T-helper 2 cell treated with Interferon-gamma antibody and Interleukin-4, amounts not matched to agents 100 ng/mL and 5 ng/mL, for 36 hours (primary cell): ENCODE measurements around the gene GHRHR. TPM values are rescaled to one million over a fixed set of nuclear protein-coding genes. Genes with fewer than 3 reads are reported as not detected.

ENCODE experiments used
- intact Hi-C: fragments of 100-400 bp; cut with micrococcal nuclease; formaldehyde crosslinking; loops from one replicate; pipeline ENCODE4 v1.15.1; 2023
- total RNA-seq: library from RNA; stranded (reverse); gene quantifications from 2 replicates; pipeline ENCODE4 v1.2.3, GENCODE V29; 2022

Gene GHRHR
- total RNA-seq, 1 donor from 2014 or later = not detected

DNA sequence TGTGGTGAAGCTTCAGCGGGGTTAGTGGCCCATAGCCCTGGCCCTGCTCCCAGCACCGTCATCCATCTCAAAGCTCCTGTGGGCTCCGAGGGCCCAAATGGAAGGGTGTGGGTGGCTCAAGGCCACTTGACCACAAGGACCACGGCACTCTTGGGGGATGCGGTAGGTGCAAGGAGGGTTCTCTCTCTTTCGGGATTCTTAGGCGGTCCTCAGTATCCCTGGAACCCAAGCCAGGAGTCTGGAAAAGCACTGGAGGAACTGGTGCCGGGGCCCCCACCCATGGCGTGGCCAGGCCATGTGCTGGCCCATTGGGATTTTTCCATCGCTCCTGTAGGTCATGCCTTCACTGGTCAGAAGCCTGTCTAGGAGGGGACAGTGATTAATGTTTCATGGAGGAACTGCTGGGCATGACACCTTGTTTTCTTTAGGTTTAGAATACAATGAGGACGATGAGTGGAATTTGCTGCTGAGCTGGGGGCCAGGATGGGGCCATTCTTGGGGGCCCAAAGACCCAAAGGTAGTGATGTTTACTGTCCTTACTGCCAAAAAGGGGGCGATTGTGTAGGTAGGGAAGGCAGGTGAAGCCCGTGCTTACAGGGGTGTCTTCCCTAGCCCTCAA lies 35.4 kb upstream of the GHRHR start:
- intact Hi-C loops = no loop called here

DNA sequence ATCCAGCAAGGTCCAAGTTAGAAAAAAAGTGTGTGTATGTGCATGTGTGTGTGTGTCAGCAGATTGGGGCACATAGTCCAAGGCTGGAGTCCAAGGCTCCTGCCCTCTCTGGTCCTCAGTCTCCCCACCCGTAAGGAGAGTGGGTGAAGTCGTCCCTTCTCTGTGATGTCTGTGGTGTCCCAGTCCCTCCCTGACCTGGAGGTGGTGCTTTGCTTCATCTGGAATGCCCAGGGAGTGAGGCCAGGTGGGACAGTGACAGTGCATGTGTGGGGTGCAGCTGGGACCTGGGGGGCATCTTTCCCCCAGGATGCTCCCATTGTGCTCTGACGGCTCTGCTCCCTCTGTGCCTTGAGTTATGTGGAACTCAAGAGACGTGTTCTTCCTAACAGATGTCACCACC lies 34.1 kb upstream of the GHRHR start:
- intact Hi-C loops = no loop called here

DNA sequence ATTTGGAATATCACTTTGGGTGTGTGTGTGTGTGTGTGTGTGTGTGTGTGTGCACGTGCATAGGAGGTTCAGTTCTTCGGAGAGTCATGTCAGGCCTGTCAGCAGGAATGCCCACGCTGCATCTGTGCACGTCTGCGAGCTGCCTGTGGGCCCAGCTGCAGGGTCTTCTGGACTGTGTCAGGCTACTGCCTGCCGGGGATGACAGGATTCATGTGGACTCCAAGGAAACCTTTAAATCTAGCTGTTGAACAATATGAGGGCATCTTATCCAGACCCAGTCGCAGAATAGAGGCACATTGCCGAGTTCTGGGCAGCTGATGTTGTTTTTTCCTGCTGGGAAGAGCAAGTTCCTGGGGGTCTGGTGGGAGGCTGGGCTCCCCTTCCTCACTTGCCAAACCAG lies 33.1 kb upstream of the GHRHR start:
- intact Hi-C loops = no loop called here

DNA sequence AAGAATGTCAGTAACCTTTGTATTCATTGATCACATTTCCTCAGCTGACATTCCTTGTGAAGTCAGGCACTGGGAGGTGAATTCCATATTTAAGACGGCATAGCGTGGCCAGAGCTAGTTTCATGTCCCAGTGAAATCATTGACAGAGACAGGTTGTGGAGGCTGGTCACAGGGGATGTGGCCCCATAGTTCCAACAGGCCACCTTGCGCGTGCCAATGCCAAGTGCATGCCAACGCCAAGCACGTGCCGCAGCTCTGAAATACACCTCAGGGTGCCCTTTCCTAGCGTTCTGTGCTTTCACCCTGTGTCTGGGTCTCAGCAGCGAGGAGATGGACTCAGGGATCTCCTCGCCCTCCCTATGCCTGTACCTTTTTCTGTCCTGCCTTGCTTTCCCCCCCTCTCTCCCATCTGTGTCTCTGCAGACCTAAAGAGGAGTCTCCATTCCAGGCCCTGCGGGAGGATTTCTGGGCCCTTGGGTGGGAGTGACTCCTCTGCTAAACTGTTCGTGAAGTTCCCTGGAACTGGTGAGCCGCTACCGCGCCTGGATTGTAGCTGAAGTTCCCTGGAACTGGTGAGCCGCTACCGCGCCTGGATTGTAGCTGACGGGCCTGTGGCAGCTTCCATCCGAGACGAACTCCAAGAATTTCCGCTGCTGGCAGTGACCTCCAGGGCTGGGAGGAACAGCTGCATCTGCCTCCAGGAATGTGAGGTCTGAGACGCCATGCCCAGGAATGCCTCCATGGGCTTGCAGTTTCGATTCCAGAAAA lies 32.4 kb upstream of the GHRHR start:
- intact Hi-C loops = no loop called here

DNA sequence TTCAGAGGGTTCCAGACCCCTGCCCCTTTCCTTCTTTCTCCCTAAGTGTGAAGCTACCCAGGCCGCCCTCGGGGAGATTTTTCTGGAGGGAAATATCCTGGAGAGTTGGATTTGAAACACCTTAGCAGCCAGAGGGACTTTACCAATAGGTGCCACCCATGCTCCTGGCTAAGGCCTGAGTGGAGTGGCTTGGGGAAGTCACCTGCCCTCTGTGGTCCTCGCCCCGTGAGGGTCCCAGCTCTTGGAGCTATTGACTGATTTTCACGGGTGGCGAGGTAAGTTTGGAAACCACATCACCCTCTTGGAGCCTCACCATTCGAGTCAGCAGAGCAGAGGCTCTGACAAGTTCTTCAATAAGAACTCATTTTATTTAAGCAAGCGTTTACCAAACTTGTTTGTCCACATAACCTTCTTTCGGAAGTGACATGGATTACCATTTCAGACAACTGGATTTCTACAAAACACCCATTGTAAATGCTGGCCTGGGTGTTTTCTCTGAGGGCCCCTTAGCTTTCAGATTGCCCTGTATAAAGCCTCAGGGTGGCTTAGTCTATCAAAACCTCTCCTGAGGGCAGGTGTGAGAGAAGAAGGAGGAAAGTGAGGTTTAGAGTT lies 31.7 kb upstream of the GHRHR start:
- intact Hi-C loops = no loop called here

DNA sequence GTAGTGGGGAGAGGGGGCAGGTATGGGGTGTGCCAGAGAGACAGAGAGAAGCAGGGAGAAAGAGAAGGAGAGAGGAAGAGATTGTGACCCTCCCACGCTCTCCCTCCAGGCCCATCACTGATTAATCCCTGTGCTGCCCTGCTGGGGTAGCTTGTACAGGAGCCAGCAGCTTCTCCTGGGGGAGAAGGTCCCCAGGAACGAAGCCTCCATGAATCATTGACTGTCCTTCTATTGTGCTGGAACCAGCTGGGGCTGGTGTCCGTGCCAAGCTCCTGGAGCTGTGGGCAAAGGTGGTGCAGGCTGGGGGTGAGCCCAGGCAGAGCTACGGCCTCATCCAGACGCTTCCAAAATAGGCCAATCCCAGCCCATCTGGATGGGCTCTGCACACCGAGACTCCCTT lies 31.2 kb upstream of the GHRHR start:
- intact Hi-C loops = no loop called here

DNA sequence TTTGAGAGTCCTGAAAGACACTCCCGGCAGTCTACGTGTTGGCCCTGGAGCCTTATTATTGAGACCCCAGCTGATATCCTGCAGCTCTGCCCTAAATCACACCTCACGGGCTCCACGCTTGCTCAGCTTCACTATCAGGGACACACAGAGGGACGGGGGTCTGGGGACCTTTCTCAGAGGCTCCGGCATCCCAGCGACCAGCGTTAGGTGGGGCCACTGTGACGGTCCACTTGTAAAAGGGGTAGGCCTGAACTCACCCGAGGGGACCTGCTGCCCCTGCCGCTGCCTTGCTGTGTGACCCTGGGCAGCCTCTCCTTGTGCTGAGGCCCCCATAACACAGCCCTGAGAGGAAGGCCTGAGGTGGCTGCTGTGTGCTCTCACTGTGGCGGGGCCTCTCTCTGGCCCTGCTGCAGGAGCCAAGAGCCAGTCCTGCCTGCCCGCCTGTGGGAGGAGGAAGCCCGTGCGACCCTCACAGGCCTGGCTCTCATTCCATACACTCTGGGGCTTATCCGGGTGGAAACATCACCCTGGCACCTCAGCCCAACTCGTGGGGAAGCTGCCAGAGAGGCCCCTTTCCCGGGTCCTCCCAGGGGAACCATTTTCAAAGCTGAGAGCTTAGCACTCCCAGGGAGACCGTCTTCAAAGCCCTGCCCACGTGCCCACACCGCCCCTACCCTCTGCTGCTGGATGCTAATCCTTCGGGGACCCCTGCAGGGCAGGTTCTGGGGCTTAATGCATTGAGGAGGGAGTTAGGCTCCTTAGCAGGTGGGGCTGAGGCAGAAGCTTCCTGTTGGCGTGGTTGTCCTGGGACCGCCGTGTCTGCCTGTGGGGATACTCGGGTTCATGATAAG lies 30.4 kb upstream of the GHRHR start:
- intact Hi-C loops = no loop called here

DNA sequence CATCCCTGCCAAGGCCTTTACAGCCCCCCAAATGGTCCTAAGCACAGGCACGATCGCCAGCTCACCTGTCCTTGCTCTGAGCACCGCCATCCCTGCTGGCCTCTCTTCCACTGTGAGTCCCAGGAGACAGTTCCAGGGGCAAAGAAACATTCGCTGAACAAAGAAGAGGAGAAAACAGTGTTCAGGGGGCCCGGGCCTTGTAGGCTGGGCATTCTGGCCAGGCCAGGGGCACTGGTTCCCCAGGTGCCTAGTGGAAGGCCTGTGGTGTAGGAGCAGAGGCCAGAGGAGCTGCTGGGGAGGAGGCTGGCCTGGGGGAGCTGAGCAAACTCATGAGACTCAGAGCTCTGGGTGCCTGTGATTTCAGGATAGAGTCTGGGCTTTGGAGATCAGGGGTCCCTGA lies 29.5 kb upstream of the GHRHR start:
- intact Hi-C loops = no loop called here

DNA sequence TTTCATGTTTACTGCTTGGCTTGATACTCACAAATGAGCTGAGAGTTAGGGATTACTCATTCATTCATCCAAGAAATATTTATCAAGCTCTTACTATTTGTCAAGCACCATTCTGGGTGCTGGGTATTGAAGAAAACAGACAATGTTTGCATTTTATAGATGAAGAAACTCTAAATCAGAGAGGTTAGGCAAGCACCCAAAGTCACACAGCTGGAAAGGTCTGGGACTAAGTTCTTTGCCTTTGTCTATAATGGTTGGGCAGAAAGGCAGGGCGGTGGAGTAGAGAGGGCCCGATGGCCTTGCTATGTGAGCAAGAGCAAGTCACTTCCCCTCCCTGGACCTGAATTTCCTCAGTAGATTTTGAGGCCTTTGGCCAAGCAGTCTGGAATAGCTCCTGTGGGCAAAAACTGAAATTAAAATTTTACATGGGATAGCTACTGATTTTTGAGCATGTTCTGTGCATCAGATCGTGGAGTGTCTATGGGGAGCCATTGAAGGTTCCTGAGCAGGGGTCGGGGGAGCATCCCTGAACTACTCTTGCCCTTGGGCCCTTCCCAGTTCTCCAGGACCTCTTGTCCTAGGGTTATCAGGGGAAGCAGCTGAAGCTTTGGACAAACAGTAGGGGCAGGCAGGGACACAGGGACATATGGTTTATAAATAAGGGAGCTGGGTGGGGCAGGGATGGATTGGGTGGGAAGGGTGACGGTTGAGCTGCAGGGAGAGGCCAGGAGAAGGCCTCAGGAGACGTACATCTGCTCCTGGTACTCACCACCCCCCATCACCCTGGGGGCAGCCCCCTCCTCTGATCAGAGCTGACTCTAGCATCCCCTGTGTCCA lies 28.8 kb upstream of the GHRHR start:
- intact Hi-C loops = no loop called here

DNA sequence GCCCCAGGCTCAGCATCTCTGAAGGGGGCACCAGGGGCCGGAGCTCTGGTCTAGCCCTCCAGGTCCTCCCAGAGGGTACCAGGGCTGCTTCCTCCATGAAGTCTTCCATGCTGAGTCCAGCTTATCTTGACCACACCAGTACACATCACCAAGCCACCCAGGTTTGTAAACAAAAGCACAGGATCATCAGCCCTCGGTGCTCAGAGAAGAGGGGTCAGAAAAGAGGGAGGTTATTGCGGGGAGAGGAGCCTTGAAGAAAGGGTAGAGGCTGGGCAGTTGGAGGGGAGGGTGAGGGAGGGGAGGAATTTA lies 28.2 kb upstream of the GHRHR start:
- intact Hi-C loops = no loop called here

DNA sequence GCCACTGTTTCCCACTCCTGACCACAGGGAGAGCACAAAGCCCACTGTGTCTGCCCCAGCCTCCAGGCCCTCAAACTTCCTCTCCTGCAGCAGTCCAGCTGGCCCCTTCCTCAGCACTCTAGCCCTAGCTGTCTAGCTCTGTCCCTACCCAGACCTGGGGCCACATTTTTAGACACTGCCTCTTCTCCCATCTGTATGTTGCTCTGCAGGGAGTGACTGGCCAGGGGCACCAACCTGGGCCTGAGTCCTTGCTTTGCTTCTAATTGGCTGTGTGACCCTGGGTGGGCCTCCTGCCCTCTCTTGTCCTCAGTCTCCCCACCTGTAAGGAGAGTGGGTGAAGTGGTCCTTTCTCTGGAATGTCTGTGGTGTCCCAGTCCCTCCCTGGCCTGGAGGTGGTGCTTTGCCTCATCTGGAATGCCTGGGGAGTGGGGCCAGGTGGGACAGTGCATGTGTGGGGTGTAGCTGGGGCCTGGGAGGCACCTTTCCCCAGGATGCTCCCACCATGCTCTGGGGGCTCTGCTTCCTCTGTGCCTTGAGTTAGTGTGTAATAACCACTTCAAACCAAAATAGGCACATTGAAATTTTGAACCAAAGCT lies 27.0 kb upstream of the GHRHR start:
- intact Hi-C loops = no loop called here

DNA sequence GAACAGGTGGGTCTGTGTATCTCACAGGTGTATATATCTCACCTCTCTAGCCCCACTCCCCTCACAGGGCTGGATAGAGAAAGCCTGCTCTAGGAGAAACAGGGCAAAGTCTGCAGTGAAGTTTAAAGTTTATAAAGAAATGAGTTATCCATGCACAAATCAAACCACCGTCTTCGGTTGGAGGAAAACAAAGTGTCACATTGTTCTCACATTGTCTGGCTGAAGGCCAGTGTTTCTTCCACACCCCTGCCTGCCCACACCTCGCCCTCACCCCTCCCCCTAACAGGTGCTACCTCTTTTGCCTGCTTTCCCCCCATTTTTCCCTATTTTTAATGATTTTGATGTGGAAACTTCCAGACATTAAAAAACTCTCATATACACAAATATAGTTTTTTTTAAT lies 26.3 kb upstream of the GHRHR start:
- intact Hi-C loops = no loop called here

DNA sequence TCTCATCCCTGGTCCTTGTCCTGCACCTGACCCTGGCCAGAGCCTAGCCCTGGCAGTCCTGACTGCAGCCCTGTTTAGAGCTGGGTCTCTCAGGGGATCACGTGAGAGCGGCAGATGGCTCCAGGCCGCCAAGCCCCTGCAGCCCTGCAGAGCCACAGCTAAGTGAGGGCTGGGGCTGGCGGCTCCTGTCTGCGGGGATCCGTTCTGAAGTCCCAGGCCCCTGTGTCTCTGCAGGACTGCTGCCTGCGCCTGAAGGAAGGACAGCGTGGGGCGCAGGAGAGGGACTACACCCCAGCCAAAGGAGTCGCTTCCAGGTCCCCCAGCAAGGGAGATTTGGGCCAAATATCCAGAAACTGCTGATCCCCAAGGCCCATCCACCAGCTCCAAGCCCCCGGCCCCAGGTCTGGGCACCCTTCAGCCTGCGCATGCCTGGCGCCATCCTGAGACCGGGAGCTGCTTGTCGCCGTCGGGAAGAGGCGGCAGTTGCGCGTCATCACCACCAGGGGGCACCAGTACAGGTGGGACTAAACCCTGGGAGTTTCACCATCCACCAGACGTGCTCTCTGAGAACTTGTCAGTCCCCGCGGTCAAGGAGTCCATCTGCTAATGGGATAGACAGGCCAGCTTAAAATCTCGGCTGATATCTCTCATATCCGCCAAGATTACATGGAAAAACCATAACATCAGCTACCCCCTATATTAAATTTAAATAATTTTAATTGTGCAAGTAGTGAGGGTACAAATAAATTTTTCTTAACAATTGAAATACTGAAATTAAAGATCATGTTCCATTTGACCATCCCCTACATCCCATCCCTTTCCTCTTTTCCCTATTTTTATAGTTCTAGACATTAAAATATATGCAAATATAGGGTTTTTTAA lies 25.1 kb upstream of the GHRHR start:
- intact Hi-C loops = loop anchor here (1.0 kb wide), 1 partner anchor 36 kb away; no protein-coding TSS in a partner anchor

DNA sequence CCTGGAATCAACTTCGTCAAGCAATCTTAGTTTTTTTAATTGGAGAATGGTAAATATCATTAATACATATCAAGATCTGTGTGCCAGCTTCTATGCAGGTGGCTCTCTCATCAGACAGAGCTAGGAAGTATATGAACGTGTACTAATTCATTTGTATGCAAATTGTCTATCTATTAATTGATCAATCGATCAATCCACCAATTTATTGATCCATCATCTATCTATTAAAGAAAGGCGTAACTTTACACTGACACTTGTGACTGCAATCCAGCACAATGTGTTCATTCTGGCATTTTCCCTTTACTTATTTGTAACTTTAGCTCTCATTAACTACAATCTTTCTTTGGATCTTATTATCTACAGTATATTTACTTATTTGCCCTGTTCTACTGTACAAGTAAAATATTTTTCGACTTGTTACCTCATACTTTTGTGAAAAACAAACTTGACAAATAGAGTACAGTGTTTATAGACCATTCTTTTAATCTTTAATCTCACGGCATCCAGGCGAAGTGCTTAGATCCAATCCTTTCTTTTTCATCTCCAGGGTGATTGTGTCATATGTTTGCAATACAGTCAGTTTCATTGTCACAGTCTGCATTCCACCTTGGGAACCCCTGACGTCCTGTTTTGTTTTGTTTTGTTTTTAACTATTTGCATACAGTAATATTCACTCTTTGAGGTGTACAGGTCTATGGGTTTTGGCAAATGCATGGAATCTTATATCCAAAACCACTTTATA lies 22.0 kb upstream of the GHRHR start:
- intact Hi-C loops = no loop called here

DNA sequence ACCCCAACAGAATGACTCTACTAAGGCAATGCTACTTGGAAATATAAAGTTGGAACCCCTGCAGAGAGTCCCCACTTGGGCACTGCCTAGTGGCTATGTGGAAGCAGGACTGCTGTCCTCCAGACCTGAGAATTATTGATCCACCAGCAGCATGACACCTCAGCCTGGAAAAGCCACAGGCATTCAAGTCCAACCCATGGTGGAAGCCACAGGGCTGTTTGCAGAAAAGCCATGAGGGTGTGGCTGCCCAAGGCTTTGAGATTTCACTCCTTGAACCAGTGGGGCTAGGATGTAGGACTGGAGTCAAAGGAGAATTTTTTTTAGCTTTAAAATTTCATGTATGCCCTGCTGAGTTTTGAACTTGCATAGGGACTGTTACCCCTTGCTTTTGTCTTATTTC lies 13.6 kb upstream of the GHRHR start:
- intact Hi-C loops = no loop called here

DNA sequence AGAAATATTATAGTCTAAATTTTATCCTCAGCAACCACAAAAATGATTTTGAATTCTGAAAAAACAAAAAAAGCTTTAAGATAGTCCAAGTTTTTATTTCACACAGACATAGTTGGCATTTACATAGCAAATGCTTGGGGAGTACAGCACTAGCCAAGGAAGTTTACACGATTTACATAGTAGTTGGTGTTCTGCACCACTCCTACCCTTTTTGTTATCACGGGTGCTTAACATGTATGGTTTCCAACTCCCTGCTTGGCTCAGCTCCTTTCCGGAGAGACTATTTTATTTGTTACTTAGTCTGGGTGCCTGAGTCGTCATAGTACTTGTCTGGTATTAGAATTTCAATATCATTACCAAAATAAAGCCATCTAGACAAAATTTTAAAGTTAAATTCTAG lies 8.8 kb upstream of the GHRHR start:
- intact Hi-C loops = no loop called here

DNA sequence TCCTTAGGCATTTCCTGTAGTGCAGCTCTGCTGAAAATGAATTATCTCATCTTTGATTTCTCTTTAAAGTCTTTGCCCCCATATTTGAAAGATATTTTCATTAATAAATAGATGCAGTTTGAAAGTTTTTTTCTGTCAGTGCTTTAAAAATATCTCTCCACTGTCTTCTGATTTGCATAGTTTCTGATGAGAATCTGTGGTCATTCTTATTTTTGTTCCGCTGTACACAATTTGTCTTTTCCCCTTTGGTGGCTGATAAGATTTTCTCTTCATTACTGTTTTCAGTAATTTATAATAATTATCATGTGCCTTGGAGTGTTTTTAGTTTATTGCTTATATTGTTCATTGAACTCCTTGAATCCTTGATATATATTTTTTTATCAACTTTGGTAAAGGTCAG lies 7.0 kb upstream of the GHRHR start:
- intact Hi-C loops = no loop called here

DNA sequence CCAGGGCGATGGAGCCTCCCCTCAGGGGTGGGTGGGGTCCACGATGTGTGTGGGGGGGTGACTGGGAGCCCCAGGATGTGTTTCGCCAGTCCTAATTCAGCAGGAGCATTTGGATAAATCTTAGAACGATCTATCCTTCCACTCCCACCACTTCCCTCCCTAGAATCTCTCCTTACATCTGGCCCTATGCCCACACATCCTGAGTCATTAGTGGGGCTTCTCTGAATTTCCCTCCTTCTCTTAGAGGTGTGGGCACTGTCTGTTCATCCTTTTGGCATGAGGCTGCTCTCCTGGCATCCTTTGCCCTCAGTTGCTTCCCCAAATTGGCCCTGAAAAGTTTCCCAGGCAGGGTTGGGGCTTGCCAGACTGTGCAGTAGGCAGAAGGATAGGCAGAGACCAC lies 1.6 kb downstream of the GHRHR start:
- intact Hi-C loops = no loop called here

DNA sequence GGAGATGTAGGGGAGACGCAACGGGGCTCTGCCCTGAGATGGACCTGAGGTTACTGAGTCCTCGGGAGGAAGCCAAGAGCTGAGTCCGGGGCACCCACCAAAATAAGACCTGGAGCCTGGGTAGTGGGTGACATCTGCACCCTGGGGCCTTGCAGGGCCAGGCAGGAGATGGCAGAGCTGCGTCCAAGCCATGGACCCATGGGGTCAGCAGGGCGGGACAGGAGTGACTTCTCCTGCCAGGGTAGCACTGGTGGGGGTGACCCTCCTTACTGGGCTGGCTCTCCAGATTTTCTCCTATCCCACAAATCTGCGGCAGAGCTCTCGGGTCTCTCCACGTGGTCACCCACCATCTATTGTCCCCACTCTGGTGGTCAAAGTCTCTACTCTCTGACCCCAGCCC lies 2.1 kb downstream of the GHRHR start:
- intact Hi-C loops = no loop called here
